HG03432 (cell line): ENCODE results near the gene IPO8.
"Not testable (repeated sequence)": the region's sequence is repeated elsewhere in the genome, so short reads cannot be mapped to it uniquely, and the experiment has no call there.

Source experiments
- ATAC-seq: cut with Tn5 transposase; IDR thresholded peaks from one replicate; pipeline ENCODE4 v1.9.1; 2021; ENCODE audit warnings: mild to moderate bottlenecking, moderate library complexity; ENCODE audit not compliant: unreplicated experiment

IPO8 gene

DNA sequence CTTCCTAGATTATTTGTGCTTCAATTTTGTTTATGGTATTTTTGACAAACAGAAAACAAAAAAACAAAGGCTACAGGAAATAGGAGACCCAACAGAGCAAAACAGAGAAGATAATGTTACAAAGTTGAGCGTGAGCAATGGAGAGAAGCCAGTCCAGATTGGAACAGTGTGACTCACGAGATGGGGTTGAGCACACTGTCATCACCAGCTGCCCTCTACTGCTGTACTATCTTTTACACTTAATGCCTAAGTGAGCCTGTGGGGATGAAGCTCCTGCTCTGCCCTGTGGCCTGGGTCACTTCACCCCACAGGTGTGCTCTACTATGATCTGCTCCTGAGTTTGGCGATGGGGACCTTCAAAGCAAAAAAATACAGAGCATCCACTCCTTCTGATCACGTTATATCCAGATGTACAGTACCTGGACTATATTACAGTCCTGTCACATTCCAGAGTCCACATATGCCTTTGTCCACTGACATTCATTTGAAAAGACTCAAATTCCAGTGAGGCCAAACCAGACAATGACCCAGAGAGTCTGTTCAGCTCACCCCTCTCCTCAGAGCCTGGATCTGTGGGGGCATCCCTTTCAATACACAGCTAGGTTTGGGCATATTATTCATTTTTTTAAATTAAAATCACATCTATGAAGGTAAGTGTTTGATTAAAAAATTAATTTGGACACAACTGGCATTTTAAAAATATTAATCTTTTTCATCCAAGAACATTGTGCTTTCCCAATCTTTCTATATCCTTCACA is 4.4 kb downstream of the IPO8 start:
- ATAC-seq, result no peak

DNA sequence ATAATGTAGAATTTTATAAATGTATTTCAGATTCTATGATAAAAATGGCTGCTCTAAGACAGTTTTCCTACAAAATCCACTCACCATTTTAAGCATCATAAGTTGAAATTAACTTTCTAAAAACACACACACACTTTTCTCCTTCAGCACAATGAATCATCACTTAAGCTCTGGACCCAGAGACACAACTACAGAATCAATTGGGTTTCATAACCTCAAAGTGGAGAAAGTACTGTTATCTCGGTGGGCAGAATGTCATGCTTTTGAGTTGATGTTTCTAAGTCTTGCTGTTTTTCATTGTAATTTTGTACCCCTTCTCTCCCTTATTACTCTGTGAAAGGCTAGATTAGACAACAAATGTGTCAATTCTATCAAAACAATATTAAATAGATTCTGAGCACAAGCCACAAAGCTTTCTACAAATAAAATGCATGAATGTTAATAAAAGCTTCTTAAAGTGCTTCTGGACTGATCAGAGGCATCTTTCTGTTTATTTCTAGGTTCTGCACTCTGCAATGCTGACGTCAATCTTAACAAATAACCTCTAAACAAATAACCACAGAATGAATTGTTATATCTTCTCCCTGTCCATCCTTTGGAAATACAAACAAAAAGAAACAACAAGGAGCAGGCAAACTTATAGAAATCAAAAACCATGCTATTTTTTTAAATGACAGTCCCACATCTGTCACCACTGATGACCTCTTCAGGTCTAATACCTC is 8.2 kb downstream of the IPO8 start:
- no peak for ATAC-seq

DNA sequence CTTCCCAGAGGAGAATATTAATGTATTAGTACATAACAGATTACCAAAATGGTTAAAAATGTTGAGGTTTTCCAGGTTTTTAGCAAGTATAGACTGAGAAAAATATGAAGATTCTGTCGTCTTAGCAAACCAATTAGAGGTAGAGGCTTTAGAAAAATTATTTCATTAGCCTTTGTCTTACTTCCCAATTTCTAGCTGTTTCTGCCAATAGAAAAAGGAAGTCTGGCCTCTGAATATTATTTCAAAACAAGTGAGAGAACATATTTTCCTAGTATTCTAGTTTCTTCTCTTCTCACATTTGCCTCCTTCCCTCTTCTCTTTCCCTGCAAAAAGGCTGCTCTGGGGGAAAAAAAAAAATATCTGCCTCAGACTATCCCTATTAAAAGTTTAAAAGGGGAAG is 16.4 kb downstream of the IPO8 start:
- no peak for ATAC-seq

DNA sequence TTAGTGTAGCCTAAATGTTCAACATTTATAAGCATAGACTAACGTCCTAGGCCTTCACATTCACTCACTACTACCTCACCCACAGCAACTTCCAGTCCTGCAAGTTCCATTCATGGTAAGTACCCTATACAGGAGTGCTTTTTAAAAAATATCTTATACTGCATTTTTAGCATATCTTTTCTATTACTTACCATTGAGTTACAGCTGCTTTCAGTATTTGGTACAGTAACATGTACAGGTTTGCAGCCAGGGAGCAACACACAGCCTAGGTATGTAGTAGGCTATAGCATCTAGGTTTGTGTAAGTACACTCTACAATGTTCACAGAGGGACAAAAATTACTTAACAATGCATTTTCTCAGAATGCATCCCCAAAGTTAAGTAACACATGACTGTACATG is 17.4 kb downstream of the IPO8 start:
- ATAC-seq, result no peak

DNA sequence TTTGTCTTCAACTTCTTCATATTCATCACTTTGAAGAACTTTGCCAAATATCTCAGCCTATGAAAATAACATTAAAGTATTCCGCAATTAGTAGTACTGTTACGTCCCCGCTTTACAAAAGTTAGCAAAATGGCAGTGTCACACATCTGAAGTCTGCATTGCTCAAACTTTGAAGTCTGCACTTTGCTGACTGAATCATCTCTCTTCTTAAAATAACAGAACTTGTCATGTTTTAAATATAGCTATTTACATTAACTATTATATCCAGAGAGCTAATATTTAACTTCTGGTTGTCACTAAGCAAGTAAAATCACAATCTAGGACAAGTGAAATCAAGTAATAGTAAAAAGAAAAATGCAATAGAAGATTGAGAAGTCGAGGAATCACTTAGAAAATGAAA is 34.5 kb downstream of the IPO8 start:
- ATAC-seq, result no peak

DNA sequence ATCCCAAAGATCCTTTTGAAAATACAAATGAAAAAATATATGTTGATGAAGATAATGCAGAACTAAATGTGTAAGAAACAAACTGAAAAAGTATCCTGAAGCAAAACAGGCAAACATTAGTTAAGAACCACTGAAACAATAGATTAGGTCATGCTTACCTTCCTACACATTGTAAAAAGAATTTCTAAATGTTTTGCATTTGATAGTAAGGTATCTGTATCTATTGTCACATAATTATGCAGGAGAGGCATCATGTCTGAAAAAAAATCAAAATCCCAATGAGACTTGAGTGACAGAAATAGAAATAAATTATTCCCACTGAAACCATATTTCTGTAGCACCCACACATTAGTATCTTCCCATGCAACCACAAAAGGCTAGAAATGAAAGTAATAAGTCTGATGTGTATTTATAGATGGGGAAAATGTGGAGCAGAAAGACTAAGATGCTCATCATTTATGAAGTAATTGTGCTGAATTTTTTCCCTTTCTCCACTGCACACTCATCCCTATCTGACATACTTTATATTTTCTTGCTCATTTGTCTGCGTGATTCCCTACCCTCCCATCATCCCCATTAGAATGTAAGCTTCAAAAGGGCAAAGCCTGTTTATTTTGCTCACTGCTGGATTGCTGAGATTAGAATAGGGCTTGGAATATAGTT is 43.5 kb downstream of the IPO8 start:
- no peak for ATAC-seq

DNA sequence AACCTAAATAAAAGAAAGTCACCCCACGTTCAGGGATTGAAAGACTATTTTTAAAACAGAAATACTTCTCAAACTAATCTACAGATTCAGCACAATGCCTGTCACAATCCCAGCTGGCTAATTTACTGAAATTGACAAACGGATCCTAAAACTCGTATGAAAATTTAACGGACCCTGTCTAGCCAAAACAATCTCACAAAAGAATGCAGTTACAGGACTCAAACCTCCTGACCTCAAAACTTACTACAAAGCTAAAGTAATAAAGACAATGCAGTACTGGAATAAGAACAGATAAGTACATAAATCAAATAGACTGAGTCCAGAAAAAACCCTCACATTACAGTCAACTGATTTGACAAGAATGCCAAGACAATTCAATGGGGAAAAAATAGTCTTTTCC is 48.8 kb downstream of the IPO8 start:
- no peak for ATAC-seq

DNA sequence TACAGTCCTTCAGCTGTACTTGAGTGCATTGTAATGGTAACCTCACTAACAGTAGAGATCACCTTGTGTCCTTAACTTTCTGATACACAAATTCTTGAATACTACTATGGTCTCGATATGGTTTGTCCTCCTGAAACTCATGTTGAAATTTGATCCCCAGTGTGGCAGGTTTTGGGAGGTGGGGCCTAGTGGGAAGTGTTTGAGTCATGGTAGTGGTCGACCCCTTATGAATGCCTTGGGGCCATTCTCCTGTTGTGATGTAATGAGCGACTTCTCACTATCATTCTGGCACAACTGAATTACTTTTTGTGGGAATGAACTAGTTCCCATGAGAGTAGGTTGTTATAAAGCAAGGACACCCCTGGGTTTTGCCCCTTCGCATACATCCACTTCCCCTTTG is 52.3 kb downstream of the IPO8 start:
- no peak for ATAC-seq

DNA sequence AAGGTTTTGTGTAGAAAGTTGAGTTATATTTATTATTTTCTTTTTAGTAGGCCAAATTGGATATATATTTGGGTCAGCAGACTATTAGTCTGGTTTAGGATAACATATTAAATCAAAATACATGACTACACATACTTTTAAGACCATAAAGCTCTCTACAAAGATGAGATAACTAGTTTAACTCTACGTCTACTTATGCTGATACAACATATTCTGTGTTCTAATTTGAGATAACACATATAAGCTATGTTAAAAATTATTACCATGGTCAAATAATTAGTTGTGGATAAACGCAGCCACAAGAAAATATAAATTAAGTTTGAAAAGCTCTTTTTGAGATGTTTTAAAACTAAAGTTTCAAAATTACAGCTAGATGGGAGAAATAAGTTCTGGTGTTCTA is 55.3 kb downstream of the IPO8 start:
- no peak for ATAC-seq

DNA sequence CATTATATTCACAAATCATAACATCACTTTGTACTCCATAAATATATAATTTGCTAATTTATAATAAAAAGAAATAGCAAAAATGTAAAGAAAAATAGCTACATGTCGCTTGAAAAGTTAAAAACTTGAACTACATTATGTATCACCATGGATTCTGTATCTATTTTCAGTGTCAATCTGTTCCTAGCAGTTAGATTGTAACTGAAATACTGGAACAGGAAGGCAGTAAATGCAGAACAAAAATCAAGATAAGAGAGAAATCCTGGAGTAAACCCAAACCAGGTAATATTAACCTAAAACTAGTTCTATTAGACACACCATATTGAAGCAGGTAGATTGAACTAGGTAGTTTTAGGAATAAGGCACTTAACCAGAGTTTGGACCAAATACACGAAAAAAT is 60.3 kb downstream of the IPO8 start:
- no peak for ATAC-seq

DNA sequence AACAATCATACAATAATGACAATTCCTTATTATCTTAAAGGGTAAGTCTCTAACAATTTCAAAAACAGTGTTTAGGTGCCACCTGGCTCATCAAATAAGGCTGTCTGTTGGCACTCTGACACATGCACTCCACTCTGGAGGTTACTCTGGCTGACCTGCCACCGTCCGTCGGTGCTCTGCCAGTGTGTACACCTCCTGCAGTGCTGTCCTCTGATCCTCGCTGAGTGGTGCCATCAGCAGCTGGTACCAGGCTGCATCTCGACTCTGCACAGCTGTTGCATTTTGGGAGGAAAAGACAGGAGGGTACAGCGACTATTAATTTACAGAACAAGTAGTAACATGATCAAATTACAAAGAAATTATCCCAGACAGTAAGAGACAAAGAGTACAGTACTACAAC is 63.9 kb downstream of the IPO8 start:
- ATAC-seq, result no peak

DNA sequence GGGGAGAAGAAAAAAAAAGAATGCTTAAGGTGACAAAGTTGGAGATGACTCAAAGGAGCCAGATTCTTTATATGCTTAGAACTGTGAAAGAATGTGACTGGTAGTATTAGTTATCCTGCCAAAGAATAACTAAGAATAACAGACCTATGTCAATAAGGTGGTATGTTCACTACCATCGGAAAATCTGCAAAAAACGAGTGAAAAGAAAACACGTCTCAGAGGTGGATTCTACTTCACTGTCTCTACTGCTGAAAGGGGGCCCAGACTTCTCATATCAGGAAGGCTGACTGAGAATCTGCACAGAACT is 64.7 kb downstream of the IPO8 start:
- no peak for ATAC-seq

DNA sequence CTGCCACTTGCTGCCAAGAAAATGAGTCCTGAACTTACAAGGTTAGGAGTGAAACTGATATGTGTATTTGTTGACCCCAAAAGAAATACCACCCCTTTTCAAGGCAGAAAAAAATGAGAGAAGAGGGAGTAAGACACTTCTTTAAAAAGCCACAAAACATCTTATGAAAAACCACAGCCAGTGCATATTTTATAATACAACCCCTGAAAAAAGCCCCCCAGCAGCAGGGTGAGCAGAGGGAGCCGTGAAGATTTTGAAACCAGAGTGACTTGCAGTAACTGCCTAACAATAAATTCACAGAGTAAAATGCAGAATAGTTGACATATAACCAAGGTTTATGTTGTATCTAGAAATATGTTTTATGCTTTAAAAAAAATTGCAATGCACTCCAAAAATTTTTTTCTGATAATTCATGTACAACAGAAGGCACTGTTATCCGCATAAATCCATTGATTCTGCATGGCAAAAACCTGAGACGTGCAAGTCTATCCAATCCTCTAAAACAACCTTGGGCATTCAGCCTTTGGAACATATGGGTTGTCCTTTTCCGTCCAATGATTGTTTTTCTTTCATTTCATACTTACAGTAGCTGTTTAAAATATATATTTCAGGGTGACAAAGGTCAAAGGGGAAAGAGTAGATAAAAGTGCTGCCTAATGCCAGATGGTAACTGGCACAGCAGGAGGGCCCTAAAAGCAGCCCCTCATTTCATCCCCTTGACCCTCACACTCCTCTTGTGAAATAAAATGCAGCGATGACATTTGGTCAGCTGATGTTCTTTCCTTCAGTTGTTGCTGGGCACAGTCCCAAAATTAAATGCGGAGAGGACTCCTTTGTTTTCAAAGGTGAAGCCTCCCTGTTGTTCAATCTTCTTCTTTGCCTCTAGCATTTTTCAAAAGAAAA is 65.3 kb downstream of the IPO8 start:
- no peak for ATAC-seq

DNA sequence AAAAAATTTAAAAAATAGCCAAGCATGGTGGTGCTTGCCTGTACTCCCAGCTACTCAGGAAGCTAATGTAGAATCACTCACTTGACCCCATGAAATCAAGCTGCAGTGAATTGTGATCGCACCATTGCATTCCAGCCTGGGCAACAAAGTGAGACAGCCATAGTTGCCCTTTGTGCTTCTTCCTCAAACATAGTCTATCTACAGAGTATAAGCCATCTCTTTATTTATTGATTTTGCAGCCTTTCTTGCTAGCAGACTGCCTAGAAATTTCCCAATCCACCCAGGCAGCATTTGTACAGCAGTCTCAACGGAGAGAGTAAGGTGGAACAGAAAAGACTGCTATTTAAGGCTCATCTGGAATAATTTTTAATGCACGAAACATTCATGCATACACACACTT is 68.8 kb downstream of the IPO8 start:
- ATAC-seq, result no peak

DNA sequence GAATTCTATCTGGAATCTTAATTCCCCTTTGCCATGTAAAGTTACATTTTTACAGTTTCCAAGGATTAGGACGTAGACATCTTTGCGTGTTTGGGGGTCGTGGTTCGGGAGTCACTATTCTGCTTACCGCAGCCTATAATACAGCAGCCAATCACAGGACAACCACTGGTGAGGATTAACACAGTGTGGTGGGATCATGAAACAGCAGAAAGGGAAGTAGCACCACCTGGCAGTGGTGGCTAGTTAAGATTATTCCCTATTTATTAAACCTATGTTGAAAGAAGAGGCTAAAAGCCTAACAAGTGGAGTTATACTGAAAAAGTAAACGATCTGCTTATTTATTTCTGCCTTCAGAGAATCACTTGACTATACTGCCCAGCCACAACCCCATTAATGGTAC is 71.7 kb downstream of the IPO8 start:
- ATAC-seq, result no peak

DNA sequence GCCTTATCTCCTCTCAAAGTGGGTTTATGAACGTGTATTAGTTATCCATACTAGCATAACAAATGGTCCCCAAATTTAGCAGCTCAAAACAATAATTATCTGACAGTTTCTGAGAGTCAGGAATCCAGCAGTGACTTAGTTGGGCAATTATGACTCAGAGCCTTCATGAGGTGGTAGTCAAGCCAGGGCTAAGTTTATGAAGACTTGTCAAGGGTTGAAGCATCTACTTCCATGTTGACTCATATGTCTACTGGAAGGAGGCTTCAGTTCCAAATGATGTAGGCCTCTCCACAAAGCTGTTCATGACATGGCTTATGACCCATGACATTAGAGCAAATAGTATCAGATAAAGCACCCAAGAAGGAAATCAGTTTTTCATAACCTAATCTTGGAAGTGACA is 73.2 kb downstream of the IPO8 start:
- ATAC-seq, result peak; percentile 92

DNA sequence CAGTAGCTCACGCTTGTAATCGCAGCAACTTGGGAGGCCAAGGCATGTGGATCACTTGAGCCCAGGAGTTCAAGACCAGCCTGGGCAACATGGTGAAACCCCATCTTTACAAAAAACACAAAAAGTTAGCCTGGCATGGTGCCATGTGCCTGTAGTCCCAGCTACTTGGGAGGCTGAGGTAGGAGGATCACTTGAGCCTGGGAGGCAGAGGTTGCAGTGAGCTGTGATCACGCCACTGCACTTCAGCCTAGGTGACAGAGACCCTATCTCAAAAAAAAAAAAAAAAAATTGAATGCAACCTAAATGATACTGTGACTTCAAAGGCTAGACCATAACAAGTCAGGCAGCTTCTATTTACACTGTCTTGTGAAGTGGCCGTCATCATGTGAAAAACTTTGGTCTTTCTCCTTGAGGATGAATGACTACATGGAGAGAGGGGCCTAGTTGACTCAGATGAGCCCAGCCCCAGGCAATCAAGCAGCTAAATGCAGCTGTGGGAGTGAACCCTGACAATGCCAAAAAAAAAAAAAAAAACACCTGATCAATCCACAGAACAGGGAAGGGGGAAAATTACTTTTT is 73.9 kb downstream of the IPO8 start:
- ATAC-seq, result not testable (repeated sequence)

DNA sequence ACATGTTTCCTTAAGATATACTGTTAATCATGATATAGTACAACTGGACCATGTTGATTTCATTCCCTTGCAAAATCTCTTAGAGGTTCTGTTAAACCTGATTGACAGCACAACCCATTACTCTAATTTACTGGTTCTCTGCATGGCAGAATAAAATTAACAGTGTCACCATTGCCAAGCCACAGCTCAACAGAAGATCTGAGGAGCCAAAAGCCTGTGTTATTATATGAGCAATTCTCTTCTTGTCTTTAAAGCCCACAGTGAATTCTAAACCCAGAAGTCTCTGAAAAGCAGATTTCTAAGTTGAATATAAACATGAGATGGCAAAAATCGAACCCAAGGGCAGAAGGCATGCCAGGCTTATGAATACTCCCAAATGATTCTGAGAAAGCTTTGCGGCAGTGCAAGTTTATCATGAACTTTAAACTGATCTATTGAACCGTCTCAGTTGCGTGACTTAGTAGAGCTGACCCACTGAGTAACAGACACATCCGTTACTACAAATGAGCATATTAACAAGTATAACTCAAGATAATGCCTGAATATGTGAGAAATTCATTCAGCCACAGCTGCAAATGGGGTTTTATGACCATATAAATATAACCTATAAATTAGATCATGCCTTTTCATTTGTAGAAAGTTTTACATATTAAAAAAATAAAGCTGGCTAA is 78.2 kb downstream of the IPO8 start:
- ATAC-seq, result no peak

DNA sequence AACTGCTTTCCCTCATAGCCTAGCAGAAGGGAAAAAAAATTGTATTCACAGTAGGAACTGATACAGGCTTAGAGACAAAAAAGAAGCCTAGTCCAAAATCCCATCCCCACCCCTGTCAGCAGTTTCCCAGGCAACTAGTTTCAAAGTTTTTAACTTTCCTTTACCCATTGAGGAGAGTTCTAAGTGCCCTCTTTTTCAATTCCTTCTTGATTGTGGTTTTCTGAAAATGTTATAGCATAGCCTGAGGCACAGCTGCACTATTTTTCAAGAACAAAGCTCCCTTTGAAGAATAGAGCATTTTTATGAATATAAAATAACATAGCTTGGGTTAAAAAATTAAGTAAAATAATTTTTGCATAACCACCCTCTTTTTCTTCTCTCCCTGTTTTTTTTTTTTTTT is 81.6 kb downstream of the IPO8 start:
- ATAC-seq, result no peak

DNA sequence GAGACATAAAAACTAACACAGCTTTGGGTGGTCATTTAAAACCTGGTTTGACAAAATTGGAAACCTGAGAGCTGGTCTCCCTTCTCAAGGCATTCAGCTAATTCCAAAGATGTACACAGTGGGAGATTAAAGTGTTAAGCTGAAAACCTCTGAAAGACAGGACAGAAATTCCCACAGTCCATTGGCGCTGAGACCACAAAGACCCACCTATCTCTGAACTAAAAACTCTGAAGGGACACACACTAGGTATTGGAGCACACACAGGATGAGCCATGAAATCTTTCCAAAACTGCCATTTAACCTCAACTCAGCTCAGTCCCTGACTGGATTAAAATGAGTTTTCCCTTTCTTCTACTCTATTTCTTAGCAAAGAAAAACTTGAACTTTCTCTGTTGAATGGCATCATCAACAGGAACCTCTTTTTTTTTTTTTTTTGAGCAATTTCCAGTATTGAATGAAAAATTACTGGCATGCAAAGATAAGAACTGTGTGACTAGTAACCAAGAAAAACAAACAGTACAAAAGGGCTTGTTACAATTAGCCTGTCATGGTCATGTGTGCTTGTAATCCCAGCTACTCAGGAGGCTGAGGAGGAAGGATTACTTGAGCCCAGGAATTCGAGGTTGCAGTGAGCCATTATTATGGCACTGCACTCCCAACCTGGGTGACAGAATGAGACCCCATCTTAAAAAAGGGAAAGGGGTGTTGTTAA is 82.4 kb downstream of the IPO8 start:
- no peak for ATAC-seq
